A673 (cell line): ENCODE results near the gene CSNK1G3.

Experiments used
- EZH2 ChIP-seq: fragments of 200-600 bp; sonication (generic); IDR thresholded peaks from 2 replicates; pipeline ENCODE4 v1.6.1; 2017; ENCODE audit warnings: borderline replicate concordance, low read depth, mild to moderate bottlenecking, mixed read lengths, antibody characterized with exemption, low read length; ENCODE audit not compliant: poor library complexity, severe bottlenecking
- TF ChIP-seq, protein P1 (sequence below): fragments of 300-800, 200-600 bp; sonication (generic); conservative IDR thresholded peaks from 2 replicates; pipeline ENCODE4 v1.5.1; 2017; ENCODE audit warnings: low read depth, mild to moderate bottlenecking, antibody characterized with exemption, low read length, moderate library complexity, mixed read lengths

DNA sequence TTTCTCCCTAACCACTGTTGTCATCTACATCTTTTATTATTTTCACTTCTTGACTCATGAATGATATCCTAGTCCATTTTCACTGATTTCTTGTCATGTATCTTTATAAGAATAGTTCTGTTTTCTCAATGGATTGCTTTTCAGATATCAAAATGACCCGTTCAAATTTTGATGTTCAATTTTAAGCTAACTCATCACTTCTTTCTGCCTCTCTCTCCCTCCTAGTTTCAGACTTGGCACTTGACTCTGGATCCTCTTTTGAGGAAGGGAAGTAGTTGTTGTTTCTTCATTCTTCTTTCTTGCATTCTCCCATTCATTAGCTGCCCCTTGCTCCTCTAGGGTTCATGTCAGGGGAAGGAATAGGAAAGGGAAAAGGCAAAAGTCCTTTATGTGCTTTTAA, 23.7 kb downstream of the CSNK1G3 start:
- TF ChIP-seq, protein P1, sequence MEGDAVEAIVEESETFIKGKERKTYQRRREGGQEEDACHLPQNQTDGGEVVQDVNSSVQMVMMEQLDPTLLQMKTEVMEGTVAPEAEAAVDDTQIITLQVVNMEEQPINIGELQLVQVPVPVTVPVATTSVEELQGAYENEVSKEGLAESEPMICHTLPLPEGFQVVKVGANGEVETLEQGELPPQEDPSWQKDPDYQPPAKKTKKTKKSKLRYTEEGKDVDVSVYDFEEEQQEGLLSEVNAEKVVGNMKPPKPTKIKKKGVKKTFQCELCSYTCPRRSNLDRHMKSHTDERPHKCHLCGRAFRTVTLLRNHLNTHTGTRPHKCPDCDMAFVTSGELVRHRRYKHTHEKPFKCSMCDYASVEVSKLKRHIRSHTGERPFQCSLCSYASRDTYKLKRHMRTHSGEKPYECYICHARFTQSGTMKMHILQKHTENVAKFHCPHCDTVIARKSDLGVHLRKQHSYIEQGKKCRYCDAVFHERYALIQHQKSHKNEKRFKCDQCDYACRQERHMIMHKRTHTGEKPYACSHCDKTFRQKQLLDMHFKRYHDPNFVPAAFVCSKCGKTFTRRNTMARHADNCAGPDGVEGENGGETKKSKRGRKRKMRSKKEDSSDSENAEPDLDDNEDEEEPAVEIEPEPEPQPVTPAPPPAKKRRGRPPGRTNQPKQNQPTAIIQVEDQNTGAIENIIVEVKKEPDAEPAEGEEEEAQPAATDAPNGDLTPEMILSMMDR = no peak
- no peak for TF ChIP-seq EZH2
